ENCODE measurements around the gene ATN1. TPM values are rescaled to one million over a fixed set of nuclear protein-coding genes. Genes with fewer than 3 reads are reported as not detected.

Gene ATN1
- total and polyA plus RNA-seq, 2 of the 4 experiments (the other 2 are of a cell fraction), result 3.4 to 58.7 TPM

GRCh38 chr12:6952121-6952862, 24.5 kb downstream of the ATN1 start:
- in situ Hi-C loops (cut with MboI; ENCODE audit: low sequenced_read_pairs) (no loop called here), intact Hi-C loops (cut with micrococcal nuclease) (no loop called here), dilution Hi-C loops (cut with HindIII; ENCODE audit: low sequenced_read_pairs, unreplicated experiment) (no loop called here)
- CTCF ChIA-PET, result interaction anchor here (1.4 kb wide), 1 partner anchor 9 kb away, joined by 4 read pairs; no protein-coding TSS in a partner anchor
- no peaks in the 10 kb centered on the region for H3K27me3 ChIP-seq (ENCODE audit: control insufficient read depth, insufficient read depth, low read length)
- H2BK20ac ChIP-seq (ENCODE audit: low read depth, low read length), result no peak overlapping the region
- no peak overlapping the region for H3K4me2 ChIP-seq (ENCODE audit: low read depth, low read length)
- no peak for ATAC-seq (ENCODE audit: low read depth)
- no peak overlapping the region for H3K27ac ChIP-seq (ENCODE audit: insufficient read depth, low read length)
- no peak overlapping the region for H4K5ac ChIP-seq (ENCODE audit: low read depth, low read length)
- no peaks in the 10 kb centered on the region for H3K79me1 ChIP-seq (ENCODE audit: low read depth in 1 of 2, low read length in 2 of 2)
- H2BK15ac ChIP-seq (ENCODE audit: low read depth, low read length), result no peak overlapping the region
- no peak overlapping the region for H3K4ac ChIP-seq (ENCODE audit: low read depth, low read length)
- H3K9me1 ChIP-seq (ENCODE audit: insufficient read depth, low read length), result no peaks in the 10 kb centered on the region
- no peaks in the 10 kb centered on the region for H4K20me1 ChIP-seq (ENCODE audit: insufficient read depth, low read length)
- no peak overlapping the region; the same call in 1 of the 2 replicates for H3K23ac ChIP-seq (ENCODE audit: low read depth, low read length)
- H2AFZ ChIP-seq (replicated peaks; ENCODE audit: low read length, poor library complexity), result peak overlapping the region; percentile 58
- H2AK9ac ChIP-seq (replicated peaks; ENCODE audit: low read depth, low read length, poor library complexity), result peak overlapping the region; percentile 37
- no peak overlapping the region for H3K4me3 ChIP-seq (ENCODE audit: insufficient read depth, low read depth, low read length)
- H4K91ac ChIP-seq (ENCODE audit: insufficient read depth, low read depth, low read length), result no peak overlapping the region
- no peak overlapping the region for H3K14ac ChIP-seq (replicated peaks; ENCODE audit: low read depth, low read length)
- H3K9ac ChIP-seq (ENCODE audit: low read depth, low read length), result no peak overlapping the region
- no peaks in the 10 kb centered on the region for H3K9me3 ChIP-seq (ENCODE audit: control insufficient read depth, insufficient read depth, low read length)
- 86% methylated on average over 8 of the region's 22 CpGs; no CpG with 5 or more reads in 1 of the 2 experiments for WGBS, 2 experiments (ENCODE audit: extremely low coverage in 2 of 2, insufficient read length in 1 of 2)
- BruUV-seq (replicated peaks), result no TSS peak
- no peak overlapping the region for H2BK120ac ChIP-seq (ENCODE audit: low read depth, low read length)
- H2BK5ac ChIP-seq (ENCODE audit: low read depth, low read length, poor library complexity, severe bottlenecking), result no peak overlapping the region
- no peak overlapping the region for H3K18ac ChIP-seq (ENCODE audit: low read depth, low read length)
- no peak for DNase-seq
- H3K4me1 ChIP-seq (ENCODE audit: control insufficient read depth, insufficient read depth, low read length), result 0 out of 2 replicates have a peak, but pooled peaks cover 2% of the 10 kb centered on the region
- POLR2A ChIA-PET (ENCODE audit: unreplicated experiment), result no interaction called here
- TF ChIP-seq ELK1 (IDR thresholded peaks at IDR 0.05; ENCODE audit: borderline replicate concordance, low read depth, low read length) (no peak), POLR2A (IDR thresholded peaks at IDR 0.05; ENCODE audit: low read depth, low read length) (no peak), CEBPB (IDR thresholded peaks at IDR 0.05; ENCODE audit: low read depth, low read length) (no peak), RCOR1 (IDR thresholded peaks at IDR 0.05; ENCODE audit: insufficient replicate concordance, low read length) (no peak), CHD1 (IDR thresholded peaks at IDR 0.05; ENCODE audit: low read depth, low read length) (no peak), MAZ (IDR thresholded peaks at IDR 0.05; ENCODE audit: borderline replicate concordance, low read depth, low read length) (no peak), MAFK (IDR thresholded peaks at IDR 0.05; ENCODE audit: low read depth, low read length) (no peak), FOS (IDR thresholded peaks at IDR 0.05; ENCODE audit: low read depth, low read length) (no peak), MXI1 (IDR thresholded peaks at IDR 0.05; ENCODE audit: borderline replicate concordance, low read depth, low read length) (no peak), NFE2L2 (IDR thresholded peaks at IDR 0.05; ENCODE audit: low read depth, low read length) (no peak), BHLHE40 (IDR thresholded peaks at IDR 0.05; ENCODE audit: low read depth, low read length) (no peak), RAD21 (IDR thresholded peaks at IDR 0.05; ENCODE audit: low read length) (no peak), RFX5 (IDR thresholded peaks at IDR 0.05; ENCODE audit: low read depth, low read length) (no peak)
- H2AK5ac ChIP-seq (ENCODE audit: low read depth, low read length), result no peak overlapping the region
- no peaks in the 10 kb centered on the region for H3K36me3 ChIP-seq (ENCODE audit: control insufficient read depth, insufficient read depth, low read length)
- H3K56ac ChIP-seq (ENCODE audit: extremely low read depth, insufficient read depth, low read length), result no peak overlapping the region
- 0 out of 4 replicates have a peak overlapping the region, but pooled peaks of 1 of the 2 experiments have one; percentile 15 for H4K8ac ChIP-seq (ENCODE audit: low read depth in 2 of 2, low read length in 2 of 2)

Data from IMR-90 (cell line).